Skeletal muscle tissue (tissue), 4 donors: ENCODE results near the gene PRKN. TPM values are rescaled to one million over a fixed set of nuclear protein-coding genes. Genes with fewer than 3 reads are reported as not detected.

Source experiments
- H3K27ac ChIP-seq: one replicate; pipeline ENCODE4 v1.7.0; 2013; ENCODE audit warnings: mild to moderate bottlenecking, low read depth, low read length, inconsistent platforms
- H3K27me3 ChIP-seq, 3 donors: one replicate each; pipeline ENCODE4 v1.7.0; 2013; ENCODE audit warnings: low read length in 3 of 3; ENCODE audit not compliant: control insufficient read depth in 3 of 3, insufficient read depth in 3 of 3
- H3K36me3 ChIP-seq, 3 donors: one replicate each; pipeline ENCODE4 v1.7.0; 2013; ENCODE audit warnings: low read length in 3 of 3; ENCODE audit not compliant: control insufficient read depth in 3 of 3, insufficient read depth in 3 of 3
- H3K4me1 ChIP-seq, 3 donors: one replicate each; pipeline ENCODE4 v1.7.0; 2013; ENCODE audit warnings: low read length in 3 of 3, mild to moderate bottlenecking in 3 of 3; ENCODE audit not compliant: control insufficient read depth in 3 of 3, insufficient read depth in 3 of 3
- H3K4me3 ChIP-seq, 3 donors: one replicate each; pipeline ENCODE4 v1.7.0; 2013; ENCODE audit warnings: low read length in 3 of 3
- H3K9ac ChIP-seq, 3 donors: one replicate each; pipeline ENCODE4 v1.7.0; 2013; ENCODE audit warnings: low read length in 3 of 3, mild to moderate bottlenecking in 3 of 3, moderate library complexity in 2 of 3, low read depth in 1 of 3
- H3K9me3 ChIP-seq, 3 donors: one replicate each; pipeline ENCODE4 v1.7.0; 2013; ENCODE audit warnings: low read length in 3 of 3; ENCODE audit not compliant: control insufficient read depth in 3 of 3
- total RNA-seq: library from RNA; depleted of rRNA; stranded (reverse); fragments of >200 nt; gene quantifications from one replicate; pipeline ENCODE4 v1.2.3, GENCODE V29; 2014
- donor health status: Osteomylitis.

Gene PRKN
- total RNA-seq, 1 donor from 2014 or later = 16.7 TPM

- no peak overlapping the region for H3K4me3 ChIP-seq
- H3K9ac ChIP-seq = no peak overlapping the region
- no peaks in the 10 kb centered on the region for H3K36me3 ChIP-seq
- H3K4me1 ChIP-seq = peaks cover 6 to 13% (median 9%) of the 10 kb centered on the region in 3 donors
- no peaks in the 10 kb centered on the region for H3K27me3 ChIP-seq
- no peaks in the 10 kb centered on the region for H3K9me3 ChIP-seq
- no peak overlapping the region for H3K27ac ChIP-seq
Measured at GRCh38 chr6:162198076-162198475, 529.5 kb downstream of the PRKN start.

- H3K27ac ChIP-seq = no peak overlapping the region
- no peaks in the 10 kb centered on the region for H3K9me3 ChIP-seq
- no peak overlapping the region for H3K9ac ChIP-seq
- peaks cover 0 to 6% (median 3%) of the 10 kb centered on the region in 3 donors for H3K4me1 ChIP-seq
- no peaks in the 10 kb centered on the region for H3K27me3 ChIP-seq
- H3K4me3 ChIP-seq = no peak overlapping the region
- H3K36me3 ChIP-seq = no peaks in the 10 kb centered on the region
Measured at GRCh38 chr6:162195441-162195840, 532.1 kb downstream of the PRKN start.

- Histone ChIP-seq H3K27me3 (no peaks in the 10 kb centered on the region), H3K9me3 (no peaks in the 10 kb centered on the region), H3K4me1 (peaks cover 5 to 12% (median 12%) of the 10 kb centered on the region in 3 donors), H3K9ac (no peak overlapping the region), H3K27ac (no peak overlapping the region), H3K36me3 (no peaks in the 10 kb centered on the region), H3K4me3 (no peak overlapping the region)
Measured at GRCh38 chr6:162190981-162191380, 536.6 kb downstream of the PRKN start.

GRCh38 chr6:162187168-162187935, 540.2 kb downstream of the PRKN start:
- Histone ChIP-seq H3K9me3 (no peaks in the 10 kb centered on the region), H3K27me3 (no peaks in the 10 kb centered on the region), H3K4me3 (peak overlapping the region in 1 of 3 donors; percentile 11), H3K4me1 (peaks cover 5 to 12% (median 12%) of the 10 kb centered on the region in 3 donors), H3K36me3 (no peaks in the 10 kb centered on the region), H3K27ac (peak overlapping the region; percentile 70), H3K9ac (peak overlapping the region in 1 of 3 donors; percentile 15)

GRCh38 chr6:162184465-162184864, 543.1 kb downstream of the PRKN start:
- Histone ChIP-seq H3K36me3 (no peaks in the 10 kb centered on the region), H3K4me3 (no peak overlapping the region), H3K27me3 (no peaks in the 10 kb centered on the region), H3K4me1 (peaks cover 5 to 16% (median 13%) of the 10 kb centered on the region in 3 donors), H3K27ac (no peak overlapping the region), H3K9ac (no peak overlapping the region), H3K9me3 (no peaks in the 10 kb centered on the region)

GRCh38 chr6:162181741-162182401, 545.7 kb downstream of the PRKN start:
- Histone ChIP-seq H3K9ac (no peak overlapping the region), H3K4me3 (no peak overlapping the region), H3K4me1 (peaks cover 2 to 24% (median 8%) of the 10 kb centered on the region in 3 donors), H3K9me3 (no peaks in the 10 kb centered on the region), H3K27ac (no peak overlapping the region), H3K27me3 (no peaks in the 10 kb centered on the region), H3K36me3 (no peaks in the 10 kb centered on the region)

- Histone ChIP-seq H3K4me3 (no peak overlapping the region), H3K27me3 (no peaks in the 10 kb centered on the region), H3K9me3 (no peaks in the 10 kb centered on the region), H3K36me3 (no peaks in the 10 kb centered on the region), H3K27ac (no peak overlapping the region), H3K4me1 (peaks cover 0 to 18% (median 7%) of the 10 kb centered on the region in 3 donors), H3K9ac (no peak overlapping the region)
Measured at GRCh38 chr6:162181111-162181510, 546.5 kb downstream of the PRKN start.

- H3K4me3 ChIP-seq = no peak overlapping the region
- no peak overlapping the region for H3K27ac ChIP-seq
- no peaks in the 10 kb centered on the region for H3K27me3 ChIP-seq
- no peak overlapping the region for H3K9ac ChIP-seq
- H3K9me3 ChIP-seq = no peaks in the 10 kb centered on the region
- peaks cover 0 to 18% (median 7%) of the 10 kb centered on the region in 3 donors for H3K4me1 ChIP-seq
- no peaks in the 10 kb centered on the region for H3K36me3 ChIP-seq
Measured at GRCh38 chr6:162179196-162179951, 548.2 kb downstream of the PRKN start.

- Histone ChIP-seq H3K4me3 (no peak overlapping the region), H3K9me3 (no peaks in the 10 kb centered on the region), H3K9ac (no peak overlapping the region), H3K27me3 (no peaks in the 10 kb centered on the region), H3K4me1 (peaks cover 0 to 18% (median 7%) of the 10 kb centered on the region in 3 donors), H3K27ac (no peak overlapping the region), H3K36me3 (no peaks in the 10 kb centered on the region)
Measured at GRCh38 chr6:162178666-162179065, 548.9 kb downstream of the PRKN start.
